HEK293 (cell line): Measurements from ENCODE around the gene CYP51A1.
A peak's percentile ranks its signal among the peaks of the same experiment; 100 is the strongest.

ENCODE experiments used
- BCL11B ChIP-seq: fragments of 450-650 bp; formaldehyde crosslinking; IDR thresholded peaks from 2 replicates; pipeline ENCODE4 v1.5.1; 2016; ENCODE audit warnings: low read depth, missing biosample characterization, missing genetic modification characterization
- KLF10 ChIP-seq: fragments of 450-650 bp; IDR thresholded peaks from 2 replicates; pipeline ENCODE4 v1.5.1; 2018; ENCODE audit warnings: missing biosample characterization, mild to moderate bottlenecking, missing genetic modification characterization
- SALL2 ChIP-seq: fragments of 450-650 bp; formaldehyde crosslinking; IDR thresholded peaks from 2 replicates; pipeline ENCODE4 v1.5.0; 2017; ENCODE audit warnings: missing biosample characterization, mild to moderate bottlenecking, missing genetic modification characterization, borderline replicate concordance
- SETDB1 ChIP-seq: IDR thresholded peaks from one replicate; pipeline ENCODE4 v1.6.1; 2017; ENCODE audit warnings: mild to moderate bottlenecking, low read length, moderate library complexity, mixed read lengths; ENCODE audit not compliant: insufficient read length
- YY1 ChIP-seq: fragments of 450-650 bp; formaldehyde crosslinking; IDR thresholded peaks from 2 replicates; pipeline ENCODE4 v1.5.1; 2018; ENCODE audit warnings: missing biosample characterization, missing genetic modification characterization
- ZBTB1 ChIP-seq: fragments of 450-650 bp; formaldehyde crosslinking; IDR thresholded peaks from 2 replicates; pipeline ENCODE4 v1.5.1; 2016; ENCODE audit warnings: missing biosample characterization, missing genetic modification characterization
- ZBTB17 ChIP-seq: fragments of 450-650 bp; formaldehyde crosslinking; IDR thresholded peaks from 2 replicates; pipeline ENCODE4 v1.5.1; 2016; ENCODE audit warnings: missing biosample characterization, missing genetic modification characterization
- ZBTB48 ChIP-seq: fragments of 450-650 bp; formaldehyde crosslinking; IDR thresholded peaks from 2 replicates; pipeline ENCODE4 v1.5.1; 2016; ENCODE audit warnings: missing biosample characterization, missing genetic modification characterization
- ZBTB7A ChIP-seq: fragments of 450-650 bp; formaldehyde crosslinking; IDR thresholded peaks from 2 replicates; pipeline ENCODE4 v1.5.1; 2016; ENCODE audit warnings: low read depth, missing biosample characterization, missing genetic modification characterization
- ZNF121 ChIP-seq: fragments of 450-650 bp; formaldehyde crosslinking; IDR thresholded peaks from 2 replicates; pipeline ENCODE4 v1.5.1; 2016; ENCODE audit warnings: missing biosample characterization, missing genetic modification characterization
- ZNF133 ChIP-seq: fragments of 450-650 bp; formaldehyde crosslinking; IDR thresholded peaks from 2 replicates; pipeline ENCODE4 v1.5.1; 2016; ENCODE audit warnings: missing biosample characterization, missing genetic modification characterization
- ZNF157 ChIP-seq: fragments of 450-650 bp; formaldehyde crosslinking; IDR thresholded peaks from 2 replicates; pipeline ENCODE4 v1.5.1; 2016; ENCODE audit warnings: missing biosample characterization, missing genetic modification characterization
- ZNF174 ChIP-seq: fragments of 450-650 bp; formaldehyde crosslinking; IDR thresholded peaks from 2 replicates; pipeline ENCODE4 v1.5.0; 2017; ENCODE audit warnings: missing biosample characterization, mild to moderate bottlenecking, missing genetic modification characterization
- ZNF19 ChIP-seq: fragments of 450-650 bp; formaldehyde crosslinking; IDR thresholded peaks from 2 replicates; pipeline ENCODE4; 2016; ENCODE audit warnings: missing biosample characterization, missing genetic modification characterization, low read depth
- ZNF221 ChIP-seq: fragments of 450-650 bp; formaldehyde crosslinking; IDR thresholded peaks from 2 replicates; pipeline ENCODE4 v1.5.1; 2017; ENCODE audit warnings: missing biosample characterization, missing genetic modification characterization, borderline replicate concordance
- ZNF354C ChIP-seq: fragments of 450-650 bp; formaldehyde crosslinking; IDR thresholded peaks from 2 replicates; pipeline ENCODE4 v1.5.1; 2016; ENCODE audit warnings: missing biosample characterization, missing genetic modification characterization, low read depth, borderline replicate concordance
- ZNF473 ChIP-seq: fragments of 450-650 bp; formaldehyde crosslinking; IDR thresholded peaks from 2 replicates; pipeline ENCODE4 v1.5.1; 2017; ENCODE audit warnings: missing biosample characterization, missing genetic modification characterization
- ZNF510 ChIP-seq: fragments of 450-650 bp; formaldehyde crosslinking; IDR thresholded peaks from 2 replicates; pipeline ENCODE4 v1.5.1; 2018; ENCODE audit warnings: mild to moderate bottlenecking, missing genetic modification characterization, missing biosample characterization; ENCODE audit not compliant: insufficient replicate concordance
- ZNF514 ChIP-seq: fragments of 450-650 bp; formaldehyde crosslinking; IDR thresholded peaks from 2 replicates; pipeline ENCODE4 v1.5.1; 2016; ENCODE audit warnings: missing biosample characterization, missing genetic modification characterization
- ZNF530 ChIP-seq: fragments of 450-650 bp; formaldehyde crosslinking; IDR thresholded peaks from 2 replicates; pipeline ENCODE4 v1.5.1; 2016; ENCODE audit warnings: low read depth, missing biosample characterization, missing genetic modification characterization
- ZNF624 ChIP-seq: fragments of 450-650 bp; formaldehyde crosslinking; IDR thresholded peaks from 2 replicates; pipeline ENCODE4 v1.5.1; 2017; ENCODE audit warnings: missing biosample characterization, missing genetic modification characterization
- ZNF654 ChIP-seq: fragments of 450-650 bp; formaldehyde crosslinking; IDR thresholded peaks from 2 replicates; pipeline ENCODE4 v1.5.1; 2016; ENCODE audit warnings: low read depth, missing biosample characterization, missing genetic modification characterization
- ZNF747 ChIP-seq: fragments of 450-650 bp; formaldehyde crosslinking; IDR thresholded peaks from 2 replicates; pipeline ENCODE4 v1.5.1; 2016; ENCODE audit warnings: missing biosample characterization, missing genetic modification characterization
- ZNF830 ChIP-seq: fragments of 450-650 bp; IDR thresholded peaks from 2 replicates; pipeline ENCODE4 v1.5.0; 2018; ENCODE audit warnings: missing biosample characterization, missing genetic modification characterization, low read depth, mild to moderate bottlenecking, moderate library complexity
- TF ChIP-seq, protein P1 (sequence below): fragments of 450-650 bp; formaldehyde crosslinking; IDR thresholded peaks from 2 replicates; pipeline ENCODE4 v1.5.1; 2017; ENCODE audit warnings: missing biosample characterization, missing genetic modification characterization
- TF ChIP-seq, protein P2 (sequence below): fragments of 450-650 bp; formaldehyde crosslinking; IDR thresholded peaks from 2 replicates; pipeline ENCODE4 v1.5.1; 2016; ENCODE audit warnings: missing biosample characterization, missing genetic modification characterization
- TF ChIP-seq, protein P3 (sequence below): fragments of 450-650 bp; formaldehyde crosslinking; IDR thresholded peaks from 2 replicates; pipeline ENCODE4 v1.5.1; 2016; ENCODE audit warnings: missing biosample characterization, missing genetic modification characterization
- TF ChIP-seq, protein P4 (sequence below): fragments of 450-650 bp; formaldehyde crosslinking; IDR thresholded peaks from 2 replicates; pipeline ENCODE4 v1.5.1; 2016; ENCODE audit warnings: missing biosample characterization, missing genetic modification characterization
- TF ChIP-seq, protein P5 (sequence below): fragments of 450-650 bp; formaldehyde crosslinking; IDR thresholded peaks from 2 replicates; pipeline ENCODE4 v1.5.1; 2016; ENCODE audit warnings: missing biosample characterization, missing genetic modification characterization
- TF ChIP-seq, protein P6 (sequence below): fragments of 450-650 bp; formaldehyde crosslinking; optimal IDR thresholded peaks from 2 replicates; pipeline ENCODE3; 2016; ENCODE audit warnings: missing biosample characterization, mild to moderate bottlenecking, missing genetic modification characterization

Gene CYP51A1

DNA sequence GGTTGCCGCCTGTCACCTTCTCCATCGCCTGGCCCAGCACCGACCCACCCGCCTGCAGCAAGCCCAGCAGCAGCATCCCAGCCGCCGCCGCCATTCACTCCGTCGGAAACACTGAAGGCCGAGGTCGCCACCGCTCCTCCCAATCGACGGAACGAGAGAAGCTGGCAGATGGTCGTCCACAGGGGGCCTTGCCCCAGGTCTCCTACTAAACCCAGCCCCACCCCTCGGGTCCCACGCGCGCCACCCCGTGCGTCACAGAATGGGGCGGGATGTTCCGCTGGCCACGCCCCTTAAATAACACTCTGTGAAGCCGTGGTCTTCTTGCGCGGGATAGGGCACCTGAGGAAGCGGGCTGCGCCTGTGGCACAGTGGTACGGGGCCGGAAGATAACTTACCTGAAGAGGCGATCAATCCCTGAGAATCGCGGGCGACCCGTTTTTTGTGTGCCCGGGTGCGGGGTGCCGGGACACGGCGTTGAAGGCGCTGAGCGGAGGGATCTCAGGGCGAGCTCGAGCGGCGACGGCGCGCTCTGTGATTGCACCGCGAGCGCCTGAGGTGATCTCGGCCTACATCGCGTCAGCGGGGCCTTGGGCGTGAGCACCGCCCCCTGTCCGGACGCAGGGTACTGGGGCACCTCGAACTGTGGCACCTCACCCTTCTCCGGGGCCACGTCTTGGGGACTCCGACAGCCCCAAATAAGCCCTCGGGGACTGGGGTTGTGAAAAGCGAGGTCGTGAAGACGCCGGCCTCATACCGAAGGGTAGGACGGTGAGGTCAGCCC is at the start of gene CYP51A1 (continued):
- TF ChIP-seq ZBTB17 (tag by site-specific recombination) = peak; percentile 80
- no peak for TF ChIP-seq ZNF510 (tag by site-specific recombination)
- TF ChIP-seq, protein P1, sequence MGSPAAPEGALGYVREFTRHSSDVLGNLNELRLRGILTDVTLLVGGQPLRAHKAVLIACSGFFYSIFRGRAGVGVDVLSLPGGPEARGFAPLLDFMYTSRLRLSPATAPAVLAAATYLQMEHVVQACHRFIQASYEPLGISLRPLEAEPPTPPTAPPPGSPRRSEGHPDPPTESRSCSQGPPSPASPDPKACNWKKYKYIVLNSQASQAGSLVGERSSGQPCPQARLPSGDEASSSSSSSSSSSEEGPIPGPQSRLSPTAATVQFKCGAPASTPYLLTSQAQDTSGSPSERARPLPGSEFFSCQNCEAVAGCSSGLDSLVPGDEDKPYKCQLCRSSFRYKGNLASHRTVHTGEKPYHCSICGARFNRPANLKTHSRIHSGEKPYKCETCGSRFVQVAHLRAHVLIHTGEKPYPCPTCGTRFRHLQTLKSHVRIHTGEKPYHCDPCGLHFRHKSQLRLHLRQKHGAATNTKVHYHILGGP (tag by site-specific recombination) = no peak
- no peak for TF ChIP-seq ZNF19 (tag by site-specific recombination)
- TF ChIP-seq KLF10 = no peak
- TF ChIP-seq ZNF221 (tag by site-specific recombination) = no peak
- TF ChIP-seq YY1 (tag by site-specific recombination) = 0 out of 2 replicates have a peak, but pooled peaks have one; percentile 12
- no peak for TF ChIP-seq SALL2 (tag by site-specific recombination)
- TF ChIP-seq ZNF157 = no peak
- no peak for TF ChIP-seq ZNF133 (tag by site-specific recombination)
- peak; percentile 42; the same call in 1 of the 2 replicates for TF ChIP-seq ZBTB7A
- no peak for TF ChIP-seq ZNF624
- no peak for TF ChIP-seq ZNF473 (tag by site-specific recombination)
- TF ChIP-seq ZBTB48 (tag by site-specific recombination) = peak; percentile 30; the same call in 1 of the 2 replicates
- TF ChIP-seq ZNF121 (tag by site-specific recombination) = no peak
- no peak for TF ChIP-seq SETDB1
- no peak for TF ChIP-seq ZNF530 (tag by site-specific recombination)
- TF ChIP-seq ZNF174 (tag by site-specific recombination) = no peak
- TF ChIP-seq, protein P2, sequence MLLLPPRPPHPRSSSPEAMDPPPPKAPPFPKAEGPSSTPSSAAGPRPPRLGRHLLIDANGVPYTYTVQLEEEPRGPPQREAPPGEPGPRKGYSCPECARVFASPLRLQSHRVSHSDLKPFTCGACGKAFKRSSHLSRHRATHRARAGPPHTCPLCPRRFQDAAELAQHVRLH (tag by site-specific recombination) = peak; percentile 62; the same call in 1 of the 2 replicates
- no peak for TF ChIP-seq ZNF830
- TF ChIP-seq ZNF514 = no peak
- TF ChIP-seq, protein P3, sequence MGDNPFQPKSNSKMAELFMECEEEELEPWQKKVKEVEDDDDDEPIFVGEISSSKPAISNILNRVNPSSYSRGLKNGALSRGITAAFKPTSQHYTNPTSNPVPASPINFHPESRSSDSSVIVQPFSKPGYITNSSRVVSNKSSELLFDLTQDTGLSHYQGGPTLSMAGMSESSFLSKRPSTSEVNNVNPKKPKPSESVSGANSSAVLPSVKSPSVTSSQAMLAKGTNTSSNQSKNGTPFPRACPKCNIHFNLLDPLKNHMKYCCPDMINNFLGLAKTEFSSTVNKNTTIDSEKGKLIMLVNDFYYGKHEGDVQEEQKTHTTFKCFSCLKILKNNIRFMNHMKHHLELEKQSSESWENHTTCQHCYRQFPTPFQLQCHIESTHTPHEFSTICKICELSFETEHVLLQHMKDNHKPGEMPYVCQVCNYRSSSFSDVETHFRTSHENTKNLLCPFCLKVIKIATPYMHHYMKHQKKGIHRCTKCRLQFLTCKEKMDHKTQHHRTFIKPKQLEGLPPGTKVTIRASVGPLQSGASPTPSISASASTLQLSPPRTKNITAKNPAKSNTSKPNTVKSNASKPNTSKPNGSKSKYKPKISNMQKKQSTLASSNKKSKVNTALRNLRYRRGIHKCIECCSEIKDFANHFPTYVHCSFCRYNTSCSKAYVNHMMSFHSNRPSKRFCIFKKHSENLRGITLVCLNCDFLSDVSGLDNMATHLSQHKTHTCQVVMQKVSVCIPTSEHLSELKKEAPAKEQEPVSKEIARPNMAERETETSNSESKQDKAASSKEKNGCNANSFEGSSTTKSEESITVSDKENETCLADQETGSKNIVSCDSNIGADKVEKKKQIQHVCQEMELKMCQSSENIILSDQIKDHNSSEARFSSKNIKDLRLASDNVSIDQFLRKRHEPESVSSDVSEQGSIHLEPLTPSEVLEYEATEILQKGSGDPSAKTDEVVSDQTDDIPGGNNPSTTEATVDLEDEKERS (tag by site-specific recombination) = no peak
- TF ChIP-seq, protein P4, sequence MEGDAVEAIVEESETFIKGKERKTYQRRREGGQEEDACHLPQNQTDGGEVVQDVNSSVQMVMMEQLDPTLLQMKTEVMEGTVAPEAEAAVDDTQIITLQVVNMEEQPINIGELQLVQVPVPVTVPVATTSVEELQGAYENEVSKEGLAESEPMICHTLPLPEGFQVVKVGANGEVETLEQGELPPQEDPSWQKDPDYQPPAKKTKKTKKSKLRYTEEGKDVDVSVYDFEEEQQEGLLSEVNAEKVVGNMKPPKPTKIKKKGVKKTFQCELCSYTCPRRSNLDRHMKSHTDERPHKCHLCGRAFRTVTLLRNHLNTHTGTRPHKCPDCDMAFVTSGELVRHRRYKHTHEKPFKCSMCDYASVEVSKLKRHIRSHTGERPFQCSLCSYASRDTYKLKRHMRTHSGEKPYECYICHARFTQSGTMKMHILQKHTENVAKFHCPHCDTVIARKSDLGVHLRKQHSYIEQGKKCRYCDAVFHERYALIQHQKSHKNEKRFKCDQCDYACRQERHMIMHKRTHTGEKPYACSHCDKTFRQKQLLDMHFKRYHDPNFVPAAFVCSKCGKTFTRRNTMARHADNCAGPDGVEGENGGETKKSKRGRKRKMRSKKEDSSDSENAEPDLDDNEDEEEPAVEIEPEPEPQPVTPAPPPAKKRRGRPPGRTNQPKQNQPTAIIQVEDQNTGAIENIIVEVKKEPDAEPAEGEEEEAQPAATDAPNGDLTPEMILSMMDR (tag by site-specific recombination) = 0 out of 2 replicates have a peak, but pooled peaks have one; percentile 5
- TF ChIP-seq, protein P5, sequence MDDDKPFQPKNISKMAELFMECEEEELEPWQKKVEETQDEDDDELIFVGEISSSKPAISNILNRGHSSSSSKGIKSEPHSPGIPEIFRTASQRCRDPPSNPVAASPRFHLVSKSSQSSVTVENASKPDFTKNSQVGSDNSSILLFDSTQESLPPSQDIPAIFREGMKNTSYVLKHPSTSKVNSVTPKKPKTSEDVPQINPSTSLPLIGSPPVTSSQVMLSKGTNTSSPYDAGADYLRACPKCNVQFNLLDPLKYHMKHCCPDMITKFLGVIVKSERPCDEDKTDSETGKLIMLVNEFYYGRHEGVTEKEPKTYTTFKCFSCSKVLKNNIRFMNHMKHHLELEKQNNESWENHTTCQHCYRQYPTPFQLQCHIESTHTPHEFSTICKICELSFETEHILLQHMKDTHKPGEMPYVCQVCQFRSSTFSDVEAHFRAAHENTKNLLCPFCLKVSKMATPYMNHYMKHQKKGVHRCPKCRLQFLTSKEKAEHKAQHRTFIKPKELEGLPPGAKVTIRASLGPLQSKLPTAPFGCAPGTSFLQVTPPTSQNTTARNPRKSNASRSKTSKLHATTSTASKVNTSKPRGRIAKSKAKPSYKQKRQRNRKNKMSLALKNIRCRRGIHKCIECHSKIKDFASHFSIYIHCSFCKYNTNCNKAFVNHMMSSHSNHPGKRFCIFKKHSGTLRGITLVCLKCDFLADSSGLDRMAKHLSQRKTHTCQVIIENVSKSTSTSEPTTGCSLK (tag by site-specific recombination) = no peak
- 0 out of 2 replicates have a peak, but pooled peaks have one; percentile 46 for TF ChIP-seq ZBTB1 (tag by site-specific recombination)
- no peak for TF ChIP-seq ZNF654 (tag by site-specific recombination)
- TF ChIP-seq, protein P6, sequence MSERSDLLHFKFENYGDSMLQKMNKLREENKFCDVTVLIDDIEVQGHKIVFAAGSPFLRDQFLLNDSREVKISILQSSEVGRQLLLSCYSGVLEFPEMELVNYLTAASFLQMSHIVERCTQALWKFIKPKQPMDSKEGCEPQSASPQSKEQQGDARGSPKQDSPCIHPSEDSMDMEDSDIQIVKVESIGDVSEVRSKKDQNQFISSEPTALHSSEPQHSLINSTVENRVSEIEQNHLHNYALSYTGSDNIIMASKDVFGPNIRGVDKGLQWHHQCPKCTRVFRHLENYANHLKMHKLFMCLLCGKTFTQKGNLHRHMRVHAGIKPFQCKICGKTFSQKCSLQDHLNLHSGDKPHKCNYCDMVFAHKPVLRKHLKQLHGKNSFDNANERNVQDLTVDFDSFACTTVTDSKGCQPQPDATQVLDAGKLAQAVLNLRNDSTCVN (tag by site-specific recombination) = peak; percentile 86
- no peak for TF ChIP-seq ZNF354C (tag by site-specific recombination)
- TF ChIP-seq ZNF747 (tag by site-specific recombination) = no peak
- no peak for TF ChIP-seq BCL11B (tag by site-specific recombination)
